HepG2 (cell line): ENCODE measurements around the gene LSMEM2. TPM values are rescaled to one million over a fixed set of nuclear protein-coding genes. Genes with fewer than 3 reads are reported as not detected.
A peak's percentile ranks its signal among the peaks of the same experiment; 100 is the strongest.

ENCODE experiments used
- HNRNPUL1 ChIP-seq: fragments of 200-400 bp; formaldehyde crosslinking; IDR thresholded peaks from 2 replicates; pipeline ENCODE4 v1.6.1; 2017; ENCODE audit warnings: low read depth, mild to moderate bottlenecking, low read length, moderate library complexity
- MBD4 ChIP-seq: IDR thresholded peaks from 2 replicates; pipeline ENCODE4 v1.6.1; 2012; ENCODE audit warnings: low read length, inconsistent platforms, borderline replicate concordance
- MIER3 ChIP-seq: IDR thresholded peaks from 2 replicates; pipeline ENCODE4 v1.6.1; 2016; ENCODE audit warnings: missing compliant biosample characterization, borderline replicate concordance
- SAFB2 ChIP-seq: sonication (generic); formaldehyde crosslinking; IDR thresholded peaks from 2 replicates; pipeline ENCODE4 v1.5.1; 2020; ENCODE audit warnings: missing genetic modification reagents, low read depth, mild to moderate bottlenecking, borderline replicate concordance
- ZBTB7B ChIP-seq: sonication (generic); formaldehyde crosslinking; IDR thresholded peaks from 2 replicates; pipeline ENCODE4 v1.4.0; 2020; ENCODE audit warnings: missing genetic modification reagents
- ZNF674 ChIP-seq: sonication (generic); formaldehyde crosslinking; IDR thresholded peaks from 2 replicates; pipeline ENCODE4 v1.5.0; 2020; ENCODE audit warnings: low read depth, mild to moderate bottlenecking, missing genetic modification reagents
- polyA plus RNA-seq, 8 experiments: library from polyadenylated mRNA; depleted of rRNA in 3 of 8; stranded (reverse) in 7 of 8; unstranded in 1 of 8; fragments of >200 nt; fragmentation: Illumina TruSeq in 4 of 8; extraction: Trizol in 4 of 8; gene quantifications; 2 replicates each; pipeline versions ENCODE4 v1.2.1 to v1.2.3, GENCODE V29; 2011 to 2016; ENCODE audit warnings: low read depth in 4 of 8, missing spikeins in 1 of 8, mixed read lengths in 1 of 8; ENCODE audit not compliant: insufficient read depth in 1 of 8
- total RNA-seq, 5 experiments: library from RNA; depleted of rRNA; stranded (reverse); fragments of >200 nt; fragmentation: Illumina TruSeq; extraction: Trizol; gene quantifications; 2 replicates each; pipeline ENCODE4 v1.2.3, GENCODE V29; 2016; ENCODE audit warnings: low read depth in 1 of 5
- TF ChIP-seq, protein P1 (sequence below): sonication (generic); formaldehyde crosslinking; IDR thresholded peaks from 2 replicates; pipeline ENCODE4 v1.4.0; 2020; ENCODE audit warnings: missing genetic modification reagents, borderline replicate concordance
- TF ChIP-seq, protein P2 (sequence below): sonication (generic); formaldehyde crosslinking; IDR thresholded peaks from 2 replicates; pipeline ENCODE4 v1.5.1; 2020; ENCODE audit warnings: missing genetic modification reagents, mild to moderate bottlenecking, borderline replicate concordance
- TF ChIP-seq, protein P3 (sequence below): sonication (generic); formaldehyde crosslinking; IDR thresholded peaks from 2 replicates; pipeline ENCODE4 v1.5.1; 2020; ENCODE audit warnings: mild to moderate bottlenecking, missing genetic modification reagents, moderate library complexity
- TF ChIP-seq, protein P4 (sequence below): sonication (generic); formaldehyde crosslinking; IDR thresholded peaks from 2 replicates; pipeline ENCODE4 v1.8.0; 2022; ENCODE audit warnings: mild to moderate bottlenecking, missing genetic modification reagents
- TF ChIP-seq, protein P5 (sequence below): sonication (generic); formaldehyde crosslinking; IDR thresholded peaks from 2 replicates; pipeline ENCODE4 v1.4.0; 2020; ENCODE audit warnings: mild to moderate bottlenecking, missing genetic modification reagents, borderline replicate concordance

Gene LSMEM2
- total and polyA plus RNA-seq, 2 of the 13 experiments (the other 11 are each of a cell fraction or from before 2014, with no cell fraction given) = 0.07 to 0.41 TPM

- TF ChIP-seq, protein P1, sequence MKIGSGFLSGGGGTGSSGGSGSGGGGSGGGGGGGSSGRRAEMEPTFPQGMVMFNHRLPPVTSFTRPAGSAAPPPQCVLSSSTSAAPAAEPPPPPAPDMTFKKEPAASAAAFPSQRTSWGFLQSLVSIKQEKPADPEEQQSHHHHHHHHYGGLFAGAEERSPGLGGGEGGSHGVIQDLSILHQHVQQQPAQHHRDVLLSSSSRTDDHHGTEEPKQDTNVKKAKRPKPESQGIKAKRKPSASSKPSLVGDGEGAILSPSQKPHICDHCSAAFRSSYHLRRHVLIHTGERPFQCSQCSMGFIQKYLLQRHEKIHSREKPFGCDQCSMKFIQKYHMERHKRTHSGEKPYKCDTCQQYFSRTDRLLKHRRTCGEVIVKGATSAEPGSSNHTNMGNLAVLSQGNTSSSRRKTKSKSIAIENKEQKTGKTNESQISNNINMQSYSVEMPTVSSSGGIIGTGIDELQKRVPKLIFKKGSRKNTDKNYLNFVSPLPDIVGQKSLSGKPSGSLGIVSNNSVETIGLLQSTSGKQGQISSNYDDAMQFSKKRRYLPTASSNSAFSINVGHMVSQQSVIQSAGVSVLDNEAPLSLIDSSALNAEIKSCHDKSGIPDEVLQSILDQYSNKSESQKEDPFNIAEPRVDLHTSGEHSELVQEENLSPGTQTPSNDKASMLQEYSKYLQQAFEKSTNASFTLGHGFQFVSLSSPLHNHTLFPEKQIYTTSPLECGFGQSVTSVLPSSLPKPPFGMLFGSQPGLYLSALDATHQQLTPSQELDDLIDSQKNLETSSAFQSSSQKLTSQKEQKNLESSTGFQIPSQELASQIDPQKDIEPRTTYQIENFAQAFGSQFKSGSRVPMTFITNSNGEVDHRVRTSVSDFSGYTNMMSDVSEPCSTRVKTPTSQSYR (CRISPR knock-in tag) = peak; percentile 96
- TF ChIP-seq, protein P2, sequence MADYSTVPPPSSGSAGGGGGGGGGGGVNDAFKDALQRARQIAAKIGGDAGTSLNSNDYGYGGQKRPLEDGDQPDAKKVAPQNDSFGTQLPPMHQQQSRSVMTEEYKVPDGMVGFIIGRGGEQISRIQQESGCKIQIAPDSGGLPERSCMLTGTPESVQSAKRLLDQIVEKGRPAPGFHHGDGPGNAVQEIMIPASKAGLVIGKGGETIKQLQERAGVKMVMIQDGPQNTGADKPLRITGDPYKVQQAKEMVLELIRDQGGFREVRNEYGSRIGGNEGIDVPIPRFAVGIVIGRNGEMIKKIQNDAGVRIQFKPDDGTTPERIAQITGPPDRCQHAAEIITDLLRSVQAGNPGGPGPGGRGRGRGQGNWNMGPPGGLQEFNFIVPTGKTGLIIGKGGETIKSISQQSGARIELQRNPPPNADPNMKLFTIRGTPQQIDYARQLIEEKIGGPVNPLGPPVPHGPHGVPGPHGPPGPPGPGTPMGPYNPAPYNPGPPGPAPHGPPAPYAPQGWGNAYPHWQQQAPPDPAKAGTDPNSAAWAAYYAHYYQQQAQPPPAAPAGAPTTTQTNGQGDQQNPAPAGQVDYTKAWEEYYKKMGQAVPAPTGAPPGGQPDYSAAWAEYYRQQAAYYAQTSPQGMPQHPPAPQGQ (CRISPR knock-in tag) = no peak
- no peak for TF ChIP-seq ZNF674 (CRISPR knock-in tag)
- TF ChIP-seq MBD4 = no peak
- TF ChIP-seq ZBTB7B = no peak
- TF ChIP-seq, protein P3, sequence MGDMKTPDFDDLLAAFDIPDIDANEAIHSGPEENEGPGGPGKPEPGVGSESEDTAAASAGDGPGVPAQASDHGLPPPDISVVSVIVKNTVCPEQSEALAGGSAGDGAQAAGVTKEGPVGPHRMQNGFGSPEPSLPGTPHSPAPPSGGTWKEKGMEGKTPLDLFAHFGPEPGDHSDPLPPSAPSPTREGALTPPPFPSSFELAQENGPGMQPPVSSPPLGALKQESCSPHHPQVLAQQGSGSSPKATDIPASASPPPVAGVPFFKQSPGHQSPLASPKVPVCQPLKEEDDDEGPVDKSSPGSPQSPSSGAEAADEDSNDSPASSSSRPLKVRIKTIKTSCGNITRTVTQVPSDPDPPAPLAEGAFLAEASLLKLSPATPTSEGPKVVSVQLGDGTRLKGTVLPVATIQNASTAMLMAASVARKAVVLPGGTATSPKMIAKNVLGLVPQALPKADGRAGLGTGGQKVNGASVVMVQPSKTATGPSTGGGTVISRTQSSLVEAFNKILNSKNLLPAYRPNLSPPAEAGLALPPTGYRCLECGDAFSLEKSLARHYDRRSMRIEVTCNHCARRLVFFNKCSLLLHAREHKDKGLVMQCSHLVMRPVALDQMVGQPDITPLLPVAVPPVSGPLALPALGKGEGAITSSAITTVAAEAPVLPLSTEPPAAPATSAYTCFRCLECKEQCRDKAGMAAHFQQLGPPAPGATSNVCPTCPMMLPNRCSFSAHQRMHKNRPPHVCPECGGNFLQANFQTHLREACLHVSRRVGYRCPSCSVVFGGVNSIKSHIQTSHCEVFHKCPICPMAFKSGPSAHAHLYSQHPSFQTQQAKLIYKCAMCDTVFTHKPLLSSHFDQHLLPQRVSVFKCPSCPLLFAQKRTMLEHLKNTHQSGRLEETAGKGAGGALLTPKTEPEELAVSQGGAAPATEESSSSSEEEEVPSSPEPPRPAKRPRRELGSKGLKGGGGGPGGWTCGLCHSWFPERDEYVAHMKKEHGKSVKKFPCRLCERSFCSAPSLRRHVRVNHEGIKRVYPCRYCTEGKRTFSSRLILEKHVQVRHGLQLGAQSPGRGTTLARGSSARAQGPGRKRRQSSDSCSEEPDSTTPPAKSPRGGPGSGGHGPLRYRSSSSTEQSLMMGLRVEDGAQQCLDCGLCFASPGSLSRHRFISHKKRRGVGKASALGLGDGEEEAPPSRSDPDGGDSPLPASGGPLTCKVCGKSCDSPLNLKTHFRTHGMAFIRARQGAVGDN (CRISPR knock-in tag) = peak; percentile 81
- TF ChIP-seq SAFB2 = no peak; the same call in 1 of the 2 replicates
- TF ChIP-seq, protein P4, sequence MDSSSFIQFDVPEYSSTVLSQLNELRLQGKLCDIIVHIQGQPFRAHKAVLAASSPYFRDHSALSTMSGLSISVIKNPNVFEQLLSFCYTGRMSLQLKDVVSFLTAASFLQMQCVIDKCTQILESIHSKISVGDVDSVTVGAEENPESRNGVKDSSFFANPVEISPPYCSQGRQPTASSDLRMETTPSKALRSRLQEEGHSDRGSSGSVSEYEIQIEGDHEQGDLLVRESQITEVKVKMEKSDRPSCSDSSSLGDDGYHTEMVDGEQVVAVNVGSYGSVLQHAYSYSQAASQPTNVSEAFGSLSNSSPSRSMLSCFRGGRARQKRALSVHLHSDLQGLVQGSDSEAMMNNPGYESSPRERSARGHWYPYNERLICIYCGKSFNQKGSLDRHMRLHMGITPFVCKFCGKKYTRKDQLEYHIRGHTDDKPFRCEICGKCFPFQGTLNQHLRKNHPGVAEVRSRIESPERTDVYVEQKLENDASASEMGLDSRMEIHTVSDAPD (CRISPR knock-in tag) = no peak
- TF ChIP-seq, protein P5, sequence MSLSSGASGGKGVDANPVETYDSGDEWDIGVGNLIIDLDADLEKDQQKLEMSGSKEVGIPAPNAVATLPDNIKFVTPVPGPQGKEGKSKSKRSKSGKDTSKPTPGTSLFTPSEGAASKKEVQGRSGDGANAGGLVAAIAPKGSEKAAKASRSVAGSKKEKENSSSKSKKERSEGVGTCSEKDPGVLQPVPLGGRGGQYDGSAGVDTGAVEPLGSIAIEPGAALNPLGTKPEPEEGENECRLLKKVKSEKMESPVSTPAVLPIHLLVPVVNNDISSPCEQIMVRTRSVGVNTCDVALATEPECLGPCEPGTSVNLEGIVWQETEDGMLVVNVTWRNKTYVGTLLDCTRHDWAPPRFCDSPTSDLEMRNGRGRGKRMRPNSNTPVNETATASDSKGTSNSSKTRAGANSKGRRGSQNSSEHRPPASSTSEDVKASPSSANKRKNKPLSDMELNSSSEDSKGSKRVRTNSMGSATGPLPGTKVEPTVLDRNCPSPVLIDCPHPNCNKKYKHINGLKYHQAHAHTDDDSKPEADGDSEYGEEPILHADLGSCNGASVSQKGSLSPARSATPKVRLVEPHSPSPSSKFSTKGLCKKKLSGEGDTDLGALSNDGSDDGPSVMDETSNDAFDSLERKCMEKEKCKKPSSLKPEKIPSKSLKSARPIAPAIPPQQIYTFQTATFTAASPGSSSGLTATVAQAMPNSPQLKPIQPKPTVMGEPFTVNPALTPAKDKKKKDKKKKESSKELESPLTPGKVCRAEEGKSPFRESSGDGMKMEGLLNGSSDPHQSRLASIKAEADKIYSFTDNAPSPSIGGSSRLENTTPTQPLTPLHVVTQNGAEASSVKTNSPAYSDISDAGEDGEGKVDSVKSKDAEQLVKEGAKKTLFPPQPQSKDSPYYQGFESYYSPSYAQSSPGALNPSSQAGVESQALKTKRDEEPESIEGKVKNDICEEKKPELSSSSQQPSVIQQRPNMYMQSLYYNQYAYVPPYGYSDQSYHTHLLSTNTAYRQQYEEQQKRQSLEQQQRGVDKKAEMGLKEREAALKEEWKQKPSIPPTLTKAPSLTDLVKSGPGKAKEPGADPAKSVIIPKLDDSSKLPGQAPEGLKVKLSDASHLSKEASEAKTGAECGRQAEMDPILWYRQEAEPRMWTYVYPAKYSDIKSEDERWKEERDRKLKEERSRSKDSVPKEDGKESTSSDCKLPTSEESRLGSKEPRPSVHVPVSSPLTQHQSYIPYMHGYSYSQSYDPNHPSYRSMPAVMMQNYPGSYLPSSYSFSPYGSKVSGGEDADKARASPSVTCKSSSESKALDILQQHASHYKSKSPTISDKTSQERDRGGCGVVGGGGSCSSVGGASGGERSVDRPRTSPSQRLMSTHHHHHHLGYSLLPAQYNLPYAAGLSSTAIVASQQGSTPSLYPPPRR (CRISPR knock-in tag) = no peak
- TF ChIP-seq MIER3 (CRISPR knock-in tag) = no peak
- no peak for TF ChIP-seq HNRNPUL1
Measured at GRCh38 chr3:50245831-50246516, 32.9 kb upstream of the LSMEM2 start (continued).
